ENCODE data around the gene PDZD7.

The PDZD7 gene

DNA sequence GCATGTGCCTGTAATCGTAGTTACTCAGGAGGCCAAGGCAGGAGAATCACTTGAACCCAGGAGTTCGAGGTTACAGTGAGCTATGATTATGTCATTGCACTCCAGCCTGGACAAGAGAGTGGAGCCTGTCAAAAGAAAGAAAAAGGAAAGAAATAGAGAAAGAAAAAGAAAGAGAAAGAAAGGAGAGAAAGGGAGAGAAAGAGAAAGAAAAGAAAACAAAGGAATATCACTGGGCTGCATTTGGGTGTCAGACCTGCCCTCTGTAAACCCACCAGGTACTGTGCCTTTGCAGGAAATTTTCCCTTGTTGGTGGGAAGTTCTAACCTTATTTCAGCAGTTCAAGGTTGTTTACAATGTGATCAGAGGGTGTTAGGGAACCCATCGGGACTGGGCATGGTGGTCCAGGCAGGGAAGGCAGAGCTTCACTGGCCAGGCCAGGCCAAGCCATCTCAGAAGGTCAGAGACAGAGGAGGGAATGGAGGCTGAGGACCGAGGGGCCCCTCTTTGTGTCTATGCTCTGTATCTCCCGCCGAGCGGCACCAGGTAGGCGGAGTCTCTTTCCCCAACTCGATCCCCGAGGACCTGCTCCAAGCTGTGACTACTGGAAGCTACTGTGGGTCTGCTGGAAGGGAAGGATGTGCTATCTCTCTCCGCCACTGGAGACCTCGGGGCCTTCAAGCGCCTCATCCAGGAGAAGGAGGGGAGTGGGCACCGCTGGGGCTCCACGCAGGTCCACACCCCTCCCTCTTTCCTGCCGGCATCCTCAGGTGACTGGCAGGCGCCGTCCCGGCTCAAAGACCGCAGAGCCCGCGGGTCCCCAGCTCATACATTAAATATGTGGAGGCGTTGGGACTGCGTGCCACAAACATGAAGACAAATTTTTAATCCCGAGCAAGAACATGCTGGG lies 15.7 kb upstream of the PDZD7 start:
- Histone ChIP-seq H3K36me3 (ENCODE audit: insufficient read depth, low read depth, low read length) (no peaks in the 10 kb centered on the region), H3K4me1 (ENCODE audit: insufficient read depth, low read length) (peaks cover 13% of the 10 kb centered on the region), H3K9me3 (ENCODE audit: insufficient read depth, low read depth, low read length) (peaks cover 7% of the 10 kb centered on the region; the same call in 1 of the 2 replicates), H3K27me3 (ENCODE audit: insufficient read depth, low read length) (peaks cover 86% of the 10 kb centered on the region), H3K4me3 (ENCODE audit: low read length) (peak overlapping the region; percentile 5; the same call in 1 of the 2 replicates), H3K27ac (ENCODE audit: low read length) (no peak overlapping the region), H3K9ac (ENCODE audit: low read depth, low read length) (no peak overlapping the region)

DNA sequence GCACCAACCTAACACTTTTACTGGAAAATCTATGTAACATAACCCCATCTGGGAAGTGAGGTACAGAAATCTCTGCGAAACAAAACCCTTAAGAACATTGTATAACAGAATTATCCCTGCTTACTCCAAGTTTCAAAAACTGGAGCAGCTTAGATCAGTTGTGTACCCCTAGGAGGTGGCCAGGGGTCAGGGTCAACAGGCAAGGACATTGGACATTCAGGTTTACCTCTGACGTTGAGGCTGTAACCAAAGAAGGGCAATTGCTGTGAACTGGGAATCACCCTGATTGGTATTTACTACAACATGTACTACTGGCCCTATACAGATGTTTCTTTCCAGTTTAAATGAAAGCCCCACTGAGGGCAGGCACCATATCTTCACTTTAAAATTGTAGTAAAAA lies 13.2 kb upstream of the PDZD7 start:
- H3K4me3 ChIP-seq (ENCODE audit: low read length): no peak overlapping the region
- peaks cover 6% of the 10 kb centered on the region; the same call in 1 of the 2 replicates for H3K9me3 ChIP-seq (ENCODE audit: insufficient read depth, low read depth, low read length)
- no peaks in the 10 kb centered on the region for H3K36me3 ChIP-seq (ENCODE audit: insufficient read depth, low read depth, low read length)
- H3K27ac ChIP-seq (ENCODE audit: low read length): no peak overlapping the region
- H3K4me1 ChIP-seq (ENCODE audit: insufficient read depth, low read length): peaks cover 7% of the 10 kb centered on the region
- no peak overlapping the region for H3K9ac ChIP-seq (ENCODE audit: low read depth, low read length)
- peaks cover 74% of the 10 kb centered on the region for H3K27me3 ChIP-seq (ENCODE audit: insufficient read depth, low read length)

DNA sequence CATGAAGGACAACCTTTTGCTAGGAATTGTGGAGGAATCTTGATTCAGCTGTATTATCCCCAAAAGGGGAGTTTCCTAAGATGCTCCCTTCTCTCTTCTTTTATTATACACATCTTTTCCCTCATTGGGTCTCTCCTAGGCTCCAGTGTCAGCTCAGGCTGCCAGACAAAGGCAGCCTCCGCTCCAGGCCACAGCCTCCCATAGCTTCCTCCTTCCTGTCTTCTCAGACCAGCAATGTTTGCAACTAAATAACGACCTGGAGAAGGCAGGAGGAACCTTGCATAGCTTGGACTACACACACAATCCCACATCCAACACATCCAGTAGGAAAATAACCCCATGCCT lies 12.4 kb upstream of the PDZD7 start:
- Histone ChIP-seq H3K9me3 (ENCODE audit: insufficient read depth, low read depth, low read length) (no peaks in the 10 kb centered on the region), H3K36me3 (ENCODE audit: insufficient read depth, low read depth, low read length) (no peaks in the 10 kb centered on the region), H3K9ac (ENCODE audit: low read depth, low read length) (peak overlapping the region; percentile 72; the same call in 1 of the 2 replicates), H3K27ac (ENCODE audit: low read length) (no peak overlapping the region), H3K27me3 (ENCODE audit: insufficient read depth, low read length) (peaks cover 69% of the 10 kb centered on the region), H3K4me1 (ENCODE audit: insufficient read depth, low read length) (peaks cover 7% of the 10 kb centered on the region), H3K4me3 (ENCODE audit: low read length) (peak overlapping the region; percentile 79)

DNA sequence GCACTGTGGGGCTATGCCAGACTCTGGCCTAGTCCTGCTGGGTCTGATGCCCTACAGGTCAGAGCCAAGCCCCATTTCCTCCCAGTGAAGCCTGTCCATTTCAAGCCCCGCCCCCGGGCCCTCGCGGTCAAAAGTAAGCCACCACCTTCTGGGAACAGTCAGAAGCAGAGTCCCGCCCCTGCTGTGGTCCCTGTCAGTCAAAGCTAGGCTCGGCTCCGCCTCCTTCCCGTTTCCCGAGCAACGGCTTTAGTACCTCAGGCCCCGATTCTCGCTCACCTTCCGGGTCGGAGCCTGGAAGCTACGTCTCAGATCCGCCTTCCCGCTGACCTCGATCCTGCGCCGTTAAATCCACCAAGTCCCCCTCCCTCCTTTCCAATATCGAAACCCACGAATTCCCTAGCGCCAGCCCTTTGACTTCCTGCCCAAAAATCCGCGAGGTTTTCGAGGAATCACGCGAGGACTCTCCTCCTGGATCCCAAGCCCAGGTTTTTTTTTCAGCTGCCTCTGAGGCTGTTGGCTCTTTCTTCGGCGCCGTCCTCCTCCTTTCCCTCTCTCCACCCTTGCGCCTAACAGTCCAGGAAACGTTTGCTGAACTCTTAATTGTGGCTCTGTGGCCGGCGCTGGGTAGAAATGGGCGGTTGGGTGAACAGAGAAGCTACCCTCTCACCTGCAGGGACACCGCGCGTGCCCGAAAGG lies 11.9 kb upstream of the PDZD7 start:
- peak overlapping the region; percentile 72; the same call in 1 of the 2 replicates for H3K9ac ChIP-seq (ENCODE audit: low read depth, low read length)
- H3K36me3 ChIP-seq (ENCODE audit: insufficient read depth, low read depth, low read length): no peaks in the 10 kb centered on the region
- peaks cover 7% of the 10 kb centered on the region for H3K4me1 ChIP-seq (ENCODE audit: insufficient read depth, low read length)
- no peaks in the 10 kb centered on the region for H3K9me3 ChIP-seq (ENCODE audit: insufficient read depth, low read depth, low read length)
- peaks cover 64% of the 10 kb centered on the region for H3K27me3 ChIP-seq (ENCODE audit: insufficient read depth, low read length)
- no peak overlapping the region for H3K27ac ChIP-seq (ENCODE audit: low read length)
- peak overlapping the region; percentile 79 for H3K4me3 ChIP-seq (ENCODE audit: low read length)

GRCh38 chr10:101042118-101042517 lies 11.2 kb upstream of the PDZD7 start:
- no peak overlapping the region for H3K27ac ChIP-seq (ENCODE audit: low read length)

DNA sequence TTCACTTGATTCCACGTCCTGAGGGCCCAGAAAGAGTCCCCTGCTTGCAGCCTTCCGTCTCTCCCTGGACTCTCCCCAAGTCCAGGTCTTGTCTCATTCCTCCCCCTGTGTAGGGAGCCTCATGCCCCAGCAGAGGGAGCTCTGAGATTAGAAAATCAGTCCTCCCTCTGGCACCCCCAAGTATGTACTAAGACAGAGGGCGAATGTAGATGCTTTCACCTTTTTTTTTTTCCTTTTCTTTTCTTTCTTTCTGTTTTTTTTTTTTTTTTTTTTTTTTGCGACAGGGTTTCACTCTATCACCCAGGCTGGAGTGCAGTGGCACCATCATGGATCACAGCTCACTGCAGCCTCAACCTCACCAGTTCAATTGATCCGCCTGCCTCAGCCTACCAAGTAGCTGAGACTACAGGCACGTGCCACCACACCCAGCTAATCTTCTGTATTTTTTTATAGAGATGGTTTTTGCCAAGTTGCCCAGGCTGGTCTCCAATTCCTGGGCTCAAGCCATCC lies 10.4 kb upstream of the PDZD7 start:
- Histone ChIP-seq H3K9me3 (ENCODE audit: insufficient read depth, low read depth, low read length) (no peaks in the 10 kb centered on the region), H3K4me3 (ENCODE audit: low read length) (no peak overlapping the region), H3K27ac (ENCODE audit: low read length) (no peak overlapping the region), H3K36me3 (ENCODE audit: insufficient read depth, low read depth, low read length) (no peaks in the 10 kb centered on the region), H3K4me1 (ENCODE audit: insufficient read depth, low read length) (peaks cover 7% of the 10 kb centered on the region), H3K27me3 (ENCODE audit: insufficient read depth, low read length) (peaks cover 58% of the 10 kb centered on the region), H3K9ac (ENCODE audit: low read depth, low read length) (no peak overlapping the region)

More at GRCh38 chr10:101042118-101042517, 11.2 kb upstream of the PDZD7 start:
- H3K36me3 ChIP-seq (ENCODE audit: insufficient read depth, low read depth, low read length): no peaks in the 10 kb centered on the region
- H3K27me3 ChIP-seq (ENCODE audit: insufficient read depth, low read length): peaks cover 63% of the 10 kb centered on the region
- no peak overlapping the region; the same call in 1 of the 2 replicates for H3K9ac ChIP-seq (ENCODE audit: low read depth, low read length)
- peak overlapping the region; percentile 79 for H3K4me3 ChIP-seq (ENCODE audit: low read length)
- H3K9me3 ChIP-seq (ENCODE audit: insufficient read depth, low read depth, low read length): no peaks in the 10 kb centered on the region
- H3K4me1 ChIP-seq (ENCODE audit: insufficient read depth, low read length): peaks cover 7% of the 10 kb centered on the region

GRCh38 chr10:101040851-101041250 lies 9.9 kb upstream of the PDZD7 start:
- Histone ChIP-seq H3K27ac (ENCODE audit: low read length) (no peak overlapping the region), H3K9ac (ENCODE audit: low read depth, low read length) (no peak overlapping the region)

GRCh38 chr10:101040061-101040460 lies 9.1 kb upstream of the PDZD7 start:
- H3K9me3 ChIP-seq (ENCODE audit: insufficient read depth, low read depth, low read length): no peaks in the 10 kb centered on the region
- no peak overlapping the region for H3K27ac ChIP-seq (ENCODE audit: low read length)
- no peak overlapping the region for H3K4me3 ChIP-seq (ENCODE audit: low read length)
- H3K27me3 ChIP-seq (ENCODE audit: insufficient read depth, low read length): peaks cover 58% of the 10 kb centered on the region
- no peak overlapping the region for H3K9ac ChIP-seq (ENCODE audit: low read depth, low read length)
- no peaks in the 10 kb centered on the region for H3K36me3 ChIP-seq (ENCODE audit: insufficient read depth, low read depth, low read length)
- peaks cover 7% of the 10 kb centered on the region for H3K4me1 ChIP-seq (ENCODE audit: insufficient read depth, low read length)

More at GRCh38 chr10:101040851-101041250, 9.9 kb upstream of the PDZD7 start:
- H3K27me3 ChIP-seq (ENCODE audit: insufficient read depth, low read length): peaks cover 58% of the 10 kb centered on the region
- H3K4me3 ChIP-seq (ENCODE audit: low read length): no peak overlapping the region
- peaks cover 7% of the 10 kb centered on the region for H3K4me1 ChIP-seq (ENCODE audit: insufficient read depth, low read length)
- no peaks in the 10 kb centered on the region for H3K9me3 ChIP-seq (ENCODE audit: insufficient read depth, low read depth, low read length)
- no peaks in the 10 kb centered on the region for H3K36me3 ChIP-seq (ENCODE audit: insufficient read depth, low read depth, low read length)

GRCh38 chr10:101038484-101038883 lies 7.6 kb upstream of the PDZD7 start:
- Histone ChIP-seq H3K9ac (ENCODE audit: low read depth, low read length) (no peak overlapping the region), H3K4me1 (ENCODE audit: insufficient read depth, low read length) (peaks cover 3% of the 10 kb centered on the region), H3K27ac (ENCODE audit: low read length) (no peak overlapping the region), H3K9me3 (ENCODE audit: insufficient read depth, low read depth, low read length) (no peaks in the 10 kb centered on the region), H3K27me3 (ENCODE audit: insufficient read depth, low read length) (peaks cover 56% of the 10 kb centered on the region), H3K36me3 (ENCODE audit: insufficient read depth, low read depth, low read length) (no peaks in the 10 kb centered on the region), H3K4me3 (ENCODE audit: low read length) (no peak overlapping the region)

- Histone ChIP-seq H3K4me3 (ENCODE audit: low read length) (no peak overlapping the region), H3K9ac (ENCODE audit: low read depth, low read length) (no peak overlapping the region), H3K36me3 (ENCODE audit: insufficient read depth, low read depth, low read length) (no peaks in the 10 kb centered on the region), H3K9me3 (ENCODE audit: insufficient read depth, low read depth, low read length) (no peaks in the 10 kb centered on the region), H3K27me3 (ENCODE audit: insufficient read depth, low read length) (peaks cover 69% of the 10 kb centered on the region), H3K27ac (ENCODE audit: low read length) (no peak overlapping the region), H3K4me1 (ENCODE audit: insufficient read depth, low read length) (peaks cover 7% of the 10 kb centered on the region)
These were observed 5.8 kb upstream of the PDZD7 start for GRCh38 chr10:101036726-101037125.

- Histone ChIP-seq H3K27ac (ENCODE audit: low read length) (no peak overlapping the region), H3K9me3 (ENCODE audit: insufficient read depth, low read depth, low read length) (no peaks in the 10 kb centered on the region), H3K36me3 (ENCODE audit: insufficient read depth, low read depth, low read length) (no peaks in the 10 kb centered on the region), H3K4me3 (ENCODE audit: low read length) (no peak overlapping the region), H3K9ac (ENCODE audit: low read depth, low read length) (no peak overlapping the region), H3K4me1 (ENCODE audit: insufficient read depth, low read length) (peaks cover 7% of the 10 kb centered on the region), H3K27me3 (ENCODE audit: insufficient read depth, low read length) (peaks cover 75% of the 10 kb centered on the region)
These were observed 5.2 kb upstream of the PDZD7 start for GRCh38 chr10:101035916-101036702.
